Effector CD8-positive, alpha-beta T cell (primary cell): ENCODE results near the gene SHC3.
"Not testable (repeated sequence)": the region's sequence is repeated elsewhere in the genome, so short reads cannot be mapped to it uniquely, and the experiment has no call there.

ENCODE experiments used
- DNase-seq: peaks from one replicate; lab custom pipeline; 2025; lab: John Stamatoyannopoulos, UW
- total RNA-seq, 4 experiments: gene quantifications; one replicate each; lab custom pipeline; 2026; lab: John Stamatoyannopoulos, UW

Gene SHC3
- total RNA-seq: 0 to 0.49 (median 0.29) reads per million in 4 experiments

- DNase-seq: no peak
Measured at GRCh38 chr9:89177944-89178829, at the start of gene SHC3. Gene SHC3, minus strand, starts transcription at chr9:89178818. Its CDS starts 358 bp downstream, at chr9:89178460.

GRCh38 chr9:89225991-89226471 is 47.4 kb upstream of the SHC3 start:
- no peak for DNase-seq

- DNase-seq: no peak
Measured at GRCh38 chr9:89225587-89225986, 47.0 kb upstream of the SHC3 start.

- no peak for DNase-seq
Measured at GRCh38 chr9:89225036-89225435, 46.4 kb upstream of the SHC3 start.

GRCh38 chr9:89224633-89225032 is 46.0 kb upstream of the SHC3 start:
- DNase-seq: no peak

- DNase-seq: no peak
Measured at GRCh38 chr9:89223396-89223977, 44.9 kb upstream of the SHC3 start.

GRCh38 chr9:89219637-89220036 is 41.0 kb upstream of the SHC3 start:
- DNase-seq: no peak

GRCh38 chr9:89218040-89218928 is 39.7 kb upstream of the SHC3 start:
- DNase-seq: no peak

- DNase-seq: no peak
Measured at GRCh38 chr9:89215342-89215741, 36.7 kb upstream of the SHC3 start.

GRCh38 chr9:89213396-89213880 is 34.8 kb upstream of the SHC3 start:
- no peak for DNase-seq

GRCh38 chr9:89212171-89212570 is 33.6 kb upstream of the SHC3 start:
- DNase-seq: no peak

GRCh38 chr9:89209311-89209710 is 30.7 kb upstream of the SHC3 start:
- not testable (repeated sequence) for DNase-seq

- DNase-seq: no peak
Measured at GRCh38 chr9:89207026-89207425, 28.4 kb upstream of the SHC3 start.

GRCh38 chr9:89204801-89205200 is 26.2 kb upstream of the SHC3 start:
- DNase-seq: no peak

GRCh38 chr9:89195131-89195797 is 16.6 kb upstream of the SHC3 start:
- no peak for DNase-seq

GRCh38 chr9:89194421-89195130 is 16.0 kb upstream of the SHC3 start:
- no peak for DNase-seq

GRCh38 chr9:89191004-89191403 is 12.4 kb upstream of the SHC3 start:
- DNase-seq: no peak

GRCh38 chr9:89189215-89189614 is 10.6 kb upstream of the SHC3 start:
- DNase-seq: no peak

- DNase-seq: no peak
Measured at GRCh38 chr9:89187950-89188349, 9.3 kb upstream of the SHC3 start.

GRCh38 chr9:89187541-89187940 is 8.9 kb upstream of the SHC3 start:
- DNase-seq: no peak

GRCh38 chr9:89186960-89187359 is 8.3 kb upstream of the SHC3 start:
- no peak for DNase-seq
